Fibroblast of lung (primary cell): ENCODE measurements around the gene GDPD1. TPM values are rescaled to one million over a fixed set of nuclear protein-coding genes. Genes with fewer than 3 reads are reported as not detected.

Experiments
- DNase-seq, 2 donors: peaks; one replicate each; pipeline versions ENCODE4 v3.0.0 to v3.0.0-alpha.2; 2010; ENCODE audit warnings: low read depth in 2 of 2
- H2AFZ ChIP-seq: 2 replicates; pipeline ENCODE4 v1.5.1; 2012; ENCODE audit warnings: low read length, control low read depth, inconsistent platforms
- H3K27ac ChIP-seq: 2 replicates; pipeline ENCODE4 v1.5.1; 2011; ENCODE audit warnings: low read length, control low read depth; ENCODE audit not compliant: insufficient read depth
- H3K27me3 ChIP-seq: 2 replicates; pipeline ENCODE4 v1.5.1; 2011; ENCODE audit warnings: mild to moderate bottlenecking, low read length; ENCODE audit not compliant: control insufficient read depth, insufficient read depth
- H3K36me3 ChIP-seq: 2 replicates; pipeline ENCODE4 v1.5.1; 2011; ENCODE audit warnings: low read length; ENCODE audit not compliant: control insufficient read depth, insufficient read depth
- H3K4me1 ChIP-seq: 2 replicates; pipeline ENCODE4 v1.5.1; 2011; ENCODE audit warnings: low read length; ENCODE audit not compliant: control insufficient read depth, insufficient read depth; ENCODE audit errors: extremely low read depth
- H3K4me2 ChIP-seq: 2 replicates; pipeline ENCODE4 v1.5.1; 2011; ENCODE audit warnings: low read length, control low read depth; ENCODE audit not compliant: insufficient read depth; ENCODE audit errors: extremely low read depth
- H3K4me3 ChIP-seq, 4 experiments: fragments of 200-600 bp in 1 of 4; sonication (generic) in 1 of 4; replicated peaks in 1 of 4; 2 replicates each; pipeline ENCODE4 v1.5.1; 2011 to 2016; ENCODE audit warnings: low read length in 4 of 4, low read depth in 3 of 4, mild to moderate bottlenecking in 3 of 4, control low read depth in 2 of 4, inconsistent platforms in 1 of 4, mixed read lengths in 1 of 4; ENCODE audit not compliant: insufficient read depth in 1 of 4; ENCODE audit errors: control extremely low read depth in 1 of 4
- H3K79me2 ChIP-seq: 2 replicates; pipeline ENCODE4 v1.5.1; 2012; ENCODE audit warnings: mild to moderate bottlenecking, low read length, inconsistent platforms; ENCODE audit not compliant: control insufficient read depth, insufficient read depth
- H3K9ac ChIP-seq: 2 replicates; pipeline ENCODE4 v1.5.1; 2011; ENCODE audit warnings: mild to moderate bottlenecking, low read length, control low read depth; ENCODE audit not compliant: insufficient read depth
- H3K9me3 ChIP-seq: 2 replicates; pipeline ENCODE4 v1.5.1; 2012; ENCODE audit warnings: low read depth, low read length; ENCODE audit not compliant: control insufficient read depth, insufficient read depth
- H4K20me1 ChIP-seq: 2 replicates; pipeline ENCODE4 v1.5.1; 2011; ENCODE audit warnings: low read length; ENCODE audit not compliant: control insufficient read depth, insufficient read depth; ENCODE audit errors: extremely low read depth
- CTCF ChIP-seq, 2 donors: IDR thresholded peaks in 1 of 2; conservative IDR thresholded peaks in 1 of 2; 1 replicate in 1 of 2; 2 replicates in 1 of 2; pipeline ENCODE4 v1.5.1; 2011 to 2012; ENCODE audit warnings: low read length in 2 of 2, control low read depth in 1 of 2, inconsistent platforms in 1 of 2, low read depth in 1 of 2, mild to moderate bottlenecking in 1 of 2
- EZH2 ChIP-seq: IDR thresholded peaks from 2 replicates; pipeline ENCODE4 v1.5.1; 2012; ENCODE audit warnings: low read length, control low read depth, mild to moderate bottlenecking; ENCODE audit errors: missing control alignments
- polyA plus RNA-seq, 2 donors: library from polyadenylated mRNA; depleted of rRNA in 1 of 2; stranded (reverse) in 1 of 2; unstranded in 1 of 2; fragments of >200 nt; gene quantifications; 2 replicates each; pipeline ENCODE4 v1.2.1, GENCODE V29; 2011 to 2012; ENCODE audit warnings: missing spikeins in 1 of 2
- total RNA-seq: library from RNA; depleted of rRNA; stranded (reverse); fragments of >200 nt; gene quantifications from 2 replicates; pipeline ENCODE4 v1.2.1, GENCODE V29; 2014

GDPD1 gene
- total and polyA plus RNA-seq, 2 donors (not counting 1 experiment from before 2014, with no cell fraction given), result 0.44 to 1.3 TPM

- Histone ChIP-seq H3K4me3 (no peak overlapping the region), H3K27me3 (no peaks in the 10 kb centered on the region), H3K9me3 (no peaks in the 10 kb centered on the region), H4K20me1 (no peaks in the 10 kb centered on the region), H3K27ac (no peak overlapping the region), H2AFZ (no peak overlapping the region), H3K4me1 (no peaks in the 10 kb centered on the region), H3K79me2 (no peaks in the 10 kb centered on the region), H3K4me2 (no peak overlapping the region), H3K9ac (no peak overlapping the region), H3K36me3 (no peaks in the 10 kb centered on the region)
- TF ChIP-seq CTCF (conservative IDR thresholded peaks at IDR 0.05 in 1 of 2, IDR thresholded peaks at IDR 0.05 in 1 of 2; ENCODE audit: low read depth in 1 of 2, low read length in 2 of 2) (no peak), EZH2 (no peak)
- DNase-seq, result no peak
These were observed 23.8 kb downstream of the GDPD1 start for GRCh38 chr17:59244081-59244480.

- no peaks in the 10 kb centered on the region for H4K20me1 ChIP-seq
- H3K4me1 ChIP-seq, result no peaks in the 10 kb centered on the region
- no peak overlapping the region for H3K9ac ChIP-seq
- no peaks in the 10 kb centered on the region for H3K27me3 ChIP-seq
- H3K36me3 ChIP-seq, result no peaks in the 10 kb centered on the region
- no peak overlapping the region for H3K4me3 ChIP-seq
- no peaks in the 10 kb centered on the region for H3K79me2 ChIP-seq
- TF ChIP-seq EZH2 (no peak), CTCF (conservative IDR thresholded peaks at IDR 0.05 in 1 of 2, IDR thresholded peaks at IDR 0.05 in 1 of 2; ENCODE audit: low read depth in 1 of 2, low read length in 2 of 2) (no peak)
- no peak for DNase-seq
- no peak overlapping the region for H3K27ac ChIP-seq
- no peaks in the 10 kb centered on the region for H3K9me3 ChIP-seq
- no peak overlapping the region for H3K4me2 ChIP-seq
- H2AFZ ChIP-seq, result no peak overlapping the region
These were observed 34.4 kb downstream of the GDPD1 start for GRCh38 chr17:59254742-59255141.

- TF ChIP-seq EZH2 (no peak), CTCF (conservative IDR thresholded peaks at IDR 0.05 in 1 of 2, IDR thresholded peaks at IDR 0.05 in 1 of 2; ENCODE audit: low read depth in 1 of 2, low read length in 2 of 2) (no peak)
- H3K9ac ChIP-seq, result no peak overlapping the region
- DNase-seq, result no peak
These were observed 36.8 kb downstream of the GDPD1 start for GRCh38 chr17:59257101-59257500.

More at GRCh38 chr17:59257101-59257500, 36.8 kb downstream of the GDPD1 start:
- no peaks in the 10 kb centered on the region for H3K27me3 ChIP-seq
- H3K4me3 ChIP-seq, result no peak overlapping the region
- no peaks in the 10 kb centered on the region for H3K9me3 ChIP-seq
- H3K4me2 ChIP-seq, result no peak overlapping the region
- H3K27ac ChIP-seq, result no peak overlapping the region
- no peaks in the 10 kb centered on the region for H3K36me3 ChIP-seq
- H3K79me2 ChIP-seq, result no peaks in the 10 kb centered on the region
- no peak overlapping the region for H2AFZ ChIP-seq
- no peaks in the 10 kb centered on the region for H4K20me1 ChIP-seq
- no peaks in the 10 kb centered on the region for H3K4me1 ChIP-seq
